Measurements from ENCODE around the gene LMF1.

GRCh38 chr16:977896-978295 is 7.1 kb upstream of the LMF1 start:
- TF ChIP-seq POLR2AphosphoS5 (IDR thresholded peaks at IDR 0.05; ENCODE audit: low read depth, low read length), result no peak
- TF ChIP-seq FOXP2 (optimal IDR thresholded peaks at IDR 0.05; ENCODE audit: borderline replicate concordance, extremely low read depth, extremely low read length, insufficient read depth), result no peak
- no peak for TF ChIP-seq REST (IDR thresholded peaks at IDR 0.05; ENCODE audit: insufficient read depth in 1 of 2, low read depth in 2 of 2, low read length in 2 of 2)

All from PFSK-1 (cell line).